GM23338 (cell line): Measurements from ENCODE around the gene NPC2.

Experiments
- CREB1 ChIP-seq: fragments of 250-450 bp; sonication (Bioruptor Pico); IDR thresholded peaks from 2 replicates; pipeline ENCODE4 v1.5.0; 2020; ENCODE audit warnings: low read depth, mild to moderate bottlenecking, moderate library complexity
- CTCF ChIP-seq, 2 experiments: fragments of 200-600 bp in 1 of 2; sonication (generic) in 1 of 2; conservative IDR thresholded peaks; 2 replicates each; pipeline versions ENCODE4 v1.5.1 to v1.6.1; 2016 to 2017; ENCODE audit warnings: antibody characterized with exemption in 2 of 2, low read depth in 2 of 2, mild to moderate bottlenecking in 2 of 2, moderate library complexity in 1 of 2
- EZH2phosphoT487 ChIP-seq: fragments of 200-600 bp; sonication (generic); IDR thresholded peaks from one replicate; pipeline ENCODE4 v1.8.1; 2018; ENCODE audit warnings: antibody characterized with exemption; ENCODE audit not compliant: unreplicated experiment
- JUNB ChIP-seq: IDR thresholded peaks from one replicate; pipeline ENCODE4 v1.6.1; 2016; ENCODE audit warnings: antibody characterized with exemption; ENCODE audit not compliant: unreplicated experiment
- POLR2AphosphoS5 ChIP-seq: IDR thresholded peaks from 2 replicates; pipeline ENCODE4 v1.6.1; 2016; ENCODE audit warnings: antibody characterized with exemption, low read depth
- REST ChIP-seq: IDR thresholded peaks from one replicate; pipeline ENCODE4 v1.6.1; 2018; ENCODE audit warnings: antibody characterized with exemption; ENCODE audit not compliant: unreplicated experiment

- TF ChIP-seq POLR2AphosphoS5 = no peak
- TF ChIP-seq EZH2phosphoT487 = no peak
- TF ChIP-seq REST = no peak
- no peak for TF ChIP-seq CTCF (conservative IDR thresholded peaks at IDR 0.05; ENCODE audit: low read depth in 2 of 2)
- no peak for TF ChIP-seq JUNB
- TF ChIP-seq CREB1 = no peak
These were observed 15.8 kb upstream of the NPC2 start for GRCh38 chr14:74508844-74509428.
